Measurements from ENCODE around the gene AGPS.
"Not testable (repeated sequence)": the region's sequence is repeated elsewhere in the genome, so short reads cannot be mapped to it uniquely, and the experiment has no call there.

Gene AGPS

GRCh38 chr2:177449159-177449558 is 56.6 kb downstream of the AGPS start:
- TF ChIP-seq CTCF (conservative IDR thresholded peaks at IDR 0.05), result no peak

GRCh38 chr2:177455187-177455586 is 62.6 kb downstream of the AGPS start:
- TF ChIP-seq CTCF (conservative IDR thresholded peaks at IDR 0.05), result no peak
- H3K27ac ChIP-seq, result no peak overlapping the region

More at GRCh38 chr2:177449159-177449558, 56.6 kb downstream of the AGPS start:
- H3K27ac ChIP-seq, result no peak overlapping the region

GRCh38 chr2:177459756-177460155 is 67.2 kb downstream of the AGPS start:
- not testable (repeated sequence) for H3K27ac ChIP-seq

- no peak for TF ChIP-seq CTCF (conservative IDR thresholded peaks at IDR 0.05)
- no peak overlapping the region for H3K27ac ChIP-seq
These were observed 68.5 kb downstream of the AGPS start for GRCh38 chr2:177460973-177461585.

- TF ChIP-seq CTCF (conservative IDR thresholded peaks at IDR 0.05), result no peak
- H3K27ac ChIP-seq, result no peak overlapping the region
These were observed 72.0 kb downstream of the AGPS start for GRCh38 chr2:177464549-177464948.

GRCh38 chr2:177465400-177466138 is 73.0 kb downstream of the AGPS start:
- no peak for TF ChIP-seq CTCF (conservative IDR thresholded peaks at IDR 0.05)
- H3K27ac ChIP-seq, result no peak overlapping the region

- no peak for TF ChIP-seq CTCF (conservative IDR thresholded peaks at IDR 0.05)
These were observed 74.0 kb downstream of the AGPS start for GRCh38 chr2:177466337-177467195.

More at GRCh38 chr2:177466337-177467195, 74.0 kb downstream of the AGPS start:
- no peak overlapping the region for H3K27ac ChIP-seq

All from VCaP (cell line).